Osteoblast (primary cell): Measurements from ENCODE around the gene BPHL. TPM values are rescaled to one million over a fixed set of nuclear protein-coding genes. Genes with fewer than 3 reads are reported as not detected.
A peak's percentile ranks its signal among the peaks of the same experiment; 100 is the strongest.
"Not testable (repeated sequence)": the region's sequence is repeated elsewhere in the genome, so short reads cannot be mapped to it uniquely, and the experiment has no call there.

ENCODE experiments used
- DNase-seq: peaks from one replicate; pipeline ENCODE4 v3.0.0; 2011; ENCODE audit warnings: low spot score, mixed read lengths; ENCODE audit not compliant: insufficient read length; ENCODE audit errors: missing footprints
- H2AFZ ChIP-seq: 2 replicates; pipeline ENCODE4 v1.6.0; 2011; ENCODE audit warnings: mild to moderate bottlenecking, low read length
- H3K27ac ChIP-seq: 2 replicates; pipeline ENCODE4 v1.5.1; 2011; ENCODE audit warnings: mild to moderate bottlenecking, low read depth, low read length, moderate library complexity
- H3K27me3 ChIP-seq: 2 replicates; pipeline ENCODE4 v1.6.0; 2012; ENCODE audit warnings: mild to moderate bottlenecking, control low read depth, inconsistent platforms, low read length, moderate library complexity; ENCODE audit not compliant: insufficient read depth
- H3K36me3 ChIP-seq: 2 replicates; pipeline ENCODE4 v1.5.1; 2011; ENCODE audit warnings: mild to moderate bottlenecking, low read length, control low read depth, moderate library complexity; ENCODE audit not compliant: insufficient read depth
- H3K4me1 ChIP-seq: 2 replicates; pipeline ENCODE4 v1.5.1; 2011; ENCODE audit warnings: mild to moderate bottlenecking, low read length, control low read depth, moderate library complexity; ENCODE audit not compliant: insufficient read depth
- H3K4me2 ChIP-seq: 2 replicates; pipeline ENCODE4 v1.6.0; 2011; ENCODE audit warnings: mild to moderate bottlenecking, low read length; ENCODE audit not compliant: insufficient read depth
- H3K4me3 ChIP-seq: fragments of 200-600 bp; sonication (generic); 3 replicates; pipeline ENCODE4 v1.5.1; 2012; ENCODE audit warnings: mild to moderate bottlenecking, low read length, inconsistent platforms; ENCODE audit not compliant: insufficient read depth
- H3K79me2 ChIP-seq: 2 replicates; pipeline ENCODE4 v1.6.0; 2012; ENCODE audit warnings: mild to moderate bottlenecking, low read length, control low read depth, inconsistent platforms; ENCODE audit not compliant: insufficient read depth
- H3K9me3 ChIP-seq: 2 replicates; pipeline ENCODE4 v1.5.1; 2011; ENCODE audit warnings: low read depth, low read length, control low read depth
- H4K20me1 ChIP-seq: 2 replicates; pipeline ENCODE4 v1.6.0; 2012; ENCODE audit warnings: mild to moderate bottlenecking, low read length, control low read depth; ENCODE audit not compliant: insufficient read depth
- total RNA-seq: library from RNA; depleted of rRNA; stranded (reverse); fragments of >200 nt; gene quantifications from 2 replicates; pipeline ENCODE4 v1.2.3, GENCODE V29; 2012
- TF ChIP-seq, protein P1 (sequence below): IDR thresholded peaks from 2 replicates; pipeline ENCODE4 v1.5.1; 2011; ENCODE audit warnings: mild to moderate bottlenecking, low read depth, low read length, moderate library complexity; ENCODE audit errors: extremely low read depth

Gene BPHL
- total RNA-seq, 1 donor, result 19.9 TPM

DNA sequence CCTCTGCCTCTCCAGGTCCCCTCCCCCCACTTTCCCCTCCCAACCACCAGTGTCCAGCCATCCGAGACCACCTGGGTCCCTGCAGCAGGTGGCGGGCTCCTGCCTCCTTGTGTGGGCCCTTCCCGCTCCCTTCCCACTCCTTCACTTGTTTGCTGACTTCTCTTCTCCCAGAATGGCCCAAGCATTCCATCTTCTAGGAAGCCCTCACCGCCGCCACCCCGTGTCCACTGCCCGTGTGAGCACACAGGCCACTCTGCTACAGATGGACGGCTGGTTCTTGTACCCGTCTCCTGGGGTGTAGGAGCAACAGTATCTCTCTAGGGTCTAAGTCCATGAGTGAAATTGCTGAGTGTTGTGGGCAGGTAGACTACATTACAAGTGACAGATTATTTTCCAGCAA is 15.0 kb downstream of the BPHL start:
- Histone ChIP-seq H3K36me3 (peaks cover 13% of the 10 kb centered on the region), H3K27me3 (no peaks in the 10 kb centered on the region), H3K4me3 (no peak overlapping the region), H3K4me1 (peaks cover 2% of the 10 kb centered on the region), H3K9me3 (no peaks in the 10 kb centered on the region), H3K4me2 (no peak overlapping the region), H3K79me2 (no peaks in the 10 kb centered on the region), H2AFZ (no peak overlapping the region), H4K20me1 (no peaks in the 10 kb centered on the region), H3K27ac (no peak overlapping the region)
- no peak for DNase-seq
- TF ChIP-seq, protein P1, sequence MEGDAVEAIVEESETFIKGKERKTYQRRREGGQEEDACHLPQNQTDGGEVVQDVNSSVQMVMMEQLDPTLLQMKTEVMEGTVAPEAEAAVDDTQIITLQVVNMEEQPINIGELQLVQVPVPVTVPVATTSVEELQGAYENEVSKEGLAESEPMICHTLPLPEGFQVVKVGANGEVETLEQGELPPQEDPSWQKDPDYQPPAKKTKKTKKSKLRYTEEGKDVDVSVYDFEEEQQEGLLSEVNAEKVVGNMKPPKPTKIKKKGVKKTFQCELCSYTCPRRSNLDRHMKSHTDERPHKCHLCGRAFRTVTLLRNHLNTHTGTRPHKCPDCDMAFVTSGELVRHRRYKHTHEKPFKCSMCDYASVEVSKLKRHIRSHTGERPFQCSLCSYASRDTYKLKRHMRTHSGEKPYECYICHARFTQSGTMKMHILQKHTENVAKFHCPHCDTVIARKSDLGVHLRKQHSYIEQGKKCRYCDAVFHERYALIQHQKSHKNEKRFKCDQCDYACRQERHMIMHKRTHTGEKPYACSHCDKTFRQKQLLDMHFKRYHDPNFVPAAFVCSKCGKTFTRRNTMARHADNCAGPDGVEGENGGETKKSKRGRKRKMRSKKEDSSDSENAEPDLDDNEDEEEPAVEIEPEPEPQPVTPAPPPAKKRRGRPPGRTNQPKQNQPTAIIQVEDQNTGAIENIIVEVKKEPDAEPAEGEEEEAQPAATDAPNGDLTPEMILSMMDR, result no peak

DNA sequence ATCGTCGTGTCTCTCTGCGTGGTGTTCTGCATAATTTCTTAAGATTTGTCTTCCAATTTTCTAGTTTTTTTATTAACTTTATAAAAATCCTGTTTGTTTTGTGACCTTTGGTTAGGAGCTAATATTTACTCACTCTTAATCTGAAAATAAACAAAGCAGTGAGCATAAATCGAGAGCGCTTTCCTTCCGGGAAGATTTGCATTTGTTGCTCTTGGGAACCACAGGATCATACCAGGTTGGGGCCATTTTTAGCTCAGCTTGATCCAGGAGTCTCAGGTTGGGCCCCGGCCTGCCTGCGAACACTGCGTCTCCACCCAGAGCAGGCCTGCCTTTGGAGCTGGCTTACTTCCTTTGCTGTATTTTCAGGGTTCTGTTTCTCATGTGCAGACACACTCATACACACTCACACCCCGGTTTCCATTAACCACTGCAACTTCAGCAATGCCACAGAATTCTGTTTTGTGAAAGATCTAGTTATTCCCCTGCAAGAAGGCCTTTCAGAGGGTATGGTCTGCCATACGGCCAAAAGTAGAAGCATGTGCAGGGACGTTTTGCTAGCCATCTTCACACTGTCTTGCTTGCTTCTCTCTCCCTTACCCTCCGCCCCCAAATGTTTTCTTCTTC is 17.3 kb downstream of the BPHL start:
- H3K4me2 ChIP-seq, result no peak overlapping the region

DNA sequence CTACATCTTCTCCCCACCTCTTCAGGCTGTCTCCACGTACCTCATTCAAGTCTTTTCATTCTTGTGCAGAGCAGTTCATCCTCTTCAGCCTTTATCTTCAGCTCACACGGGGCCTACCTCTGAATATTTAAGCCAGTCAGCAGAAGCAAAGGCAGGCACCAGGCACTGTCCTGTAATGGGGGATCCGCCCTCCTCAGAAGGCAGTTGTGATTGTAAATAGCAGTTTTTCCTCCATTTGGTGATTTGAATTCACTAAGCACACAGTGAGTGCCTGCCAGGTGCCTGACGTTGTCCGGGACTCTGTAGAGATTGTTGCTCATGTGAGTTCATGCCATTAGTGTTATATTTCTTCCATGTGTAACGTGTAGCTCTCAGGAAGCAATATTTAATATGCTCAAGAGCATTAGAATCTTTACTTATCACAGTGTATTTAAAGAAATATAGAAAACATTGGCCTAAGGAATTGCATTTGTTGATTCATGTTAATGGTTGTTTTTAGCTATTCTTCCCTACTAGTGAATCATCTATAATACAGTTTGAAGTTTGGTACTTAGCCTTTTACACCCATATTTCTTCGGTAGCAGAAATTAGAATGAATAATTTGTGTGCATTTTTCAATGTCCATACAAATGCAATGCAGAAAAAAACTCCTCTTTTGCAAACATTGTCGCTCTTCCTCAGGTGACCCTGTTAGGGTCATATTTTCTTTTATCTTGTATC is 17.9 kb downstream of the BPHL start:
- no peak overlapping the region for H2AFZ ChIP-seq
- TF ChIP-seq, protein P1, result no peak
- no peak overlapping the region for H3K4me3 ChIP-seq
- H3K9me3 ChIP-seq, result no peaks in the 10 kb centered on the region
- H3K4me1 ChIP-seq, result peaks cover 16% of the 10 kb centered on the region
- H3K27me3 ChIP-seq, result no peaks in the 10 kb centered on the region
- no peak for DNase-seq
- no peak overlapping the region for H3K4me2 ChIP-seq
- no peak overlapping the region for H3K27ac ChIP-seq
- peaks cover 16% of the 10 kb centered on the region for H3K36me3 ChIP-seq
- no peaks in the 10 kb centered on the region for H3K79me2 ChIP-seq
- H4K20me1 ChIP-seq, result no peaks in the 10 kb centered on the region

More for the DNA sequence above, 17.3 kb downstream of the BPHL start:
- H4K20me1 ChIP-seq, result no peaks in the 10 kb centered on the region
- TF ChIP-seq, protein P1, result no peak
- no peak for DNase-seq
- H3K79me2 ChIP-seq, result no peaks in the 10 kb centered on the region
- no peak overlapping the region for H2AFZ ChIP-seq
- peaks cover 12% of the 10 kb centered on the region for H3K36me3 ChIP-seq
- peaks cover 16% of the 10 kb centered on the region for H3K4me1 ChIP-seq
- no peaks in the 10 kb centered on the region for H3K9me3 ChIP-seq
- H3K27me3 ChIP-seq, result no peaks in the 10 kb centered on the region
- H3K4me3 ChIP-seq, result no peak overlapping the region
- H3K27ac ChIP-seq, result no peak overlapping the region

DNA sequence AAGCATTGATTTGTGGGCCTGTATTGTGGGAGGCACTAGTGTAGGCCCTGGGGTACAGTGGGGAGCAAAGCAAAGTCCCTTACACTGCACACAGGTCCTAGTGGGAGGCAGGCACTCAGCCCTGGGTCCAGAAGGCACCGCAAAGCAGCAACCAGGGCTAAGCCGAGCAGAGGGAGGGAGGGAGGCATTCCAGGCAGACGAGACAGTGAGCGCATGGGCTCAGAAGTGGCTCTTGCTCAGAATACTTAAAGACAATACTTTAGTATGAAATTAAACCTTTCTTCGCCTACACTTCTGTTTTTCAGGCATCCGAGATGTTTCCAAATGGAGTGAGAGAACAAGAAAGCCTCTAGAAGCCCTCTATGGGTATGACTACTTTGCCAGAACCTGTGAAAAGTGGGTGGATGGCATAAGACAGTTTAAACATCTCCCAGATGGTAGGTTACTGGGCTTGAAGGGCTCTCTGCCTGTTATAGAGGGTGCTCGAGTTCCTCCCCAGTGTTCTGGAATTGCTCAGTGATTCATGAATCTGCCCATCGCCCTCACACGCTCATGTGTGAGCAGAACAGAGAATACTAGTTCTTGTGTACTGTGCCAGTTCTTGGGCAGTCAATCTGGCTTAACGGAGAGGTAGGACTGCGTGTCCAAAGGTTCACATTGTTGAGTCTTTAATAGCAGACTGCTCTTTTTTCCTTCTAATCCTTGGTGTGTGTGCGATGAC is 18.7 kb downstream of the BPHL start:
- Histone ChIP-seq H3K79me2 (no peaks in the 10 kb centered on the region), H4K20me1 (no peaks in the 10 kb centered on the region), H3K27me3 (no peaks in the 10 kb centered on the region), H2AFZ (peak overlapping the region; percentile 8), H3K4me1 (peaks cover 16% of the 10 kb centered on the region), H3K36me3 (peaks cover 16% of the 10 kb centered on the region), H3K9me3 (no peaks in the 10 kb centered on the region), H3K4me2 (no peak overlapping the region), H3K4me3 (no peak overlapping the region), H3K27ac (peak overlapping the region; percentile 33)
- TF ChIP-seq, protein P1, result no peak
- DNase-seq, result no peak

DNA sequence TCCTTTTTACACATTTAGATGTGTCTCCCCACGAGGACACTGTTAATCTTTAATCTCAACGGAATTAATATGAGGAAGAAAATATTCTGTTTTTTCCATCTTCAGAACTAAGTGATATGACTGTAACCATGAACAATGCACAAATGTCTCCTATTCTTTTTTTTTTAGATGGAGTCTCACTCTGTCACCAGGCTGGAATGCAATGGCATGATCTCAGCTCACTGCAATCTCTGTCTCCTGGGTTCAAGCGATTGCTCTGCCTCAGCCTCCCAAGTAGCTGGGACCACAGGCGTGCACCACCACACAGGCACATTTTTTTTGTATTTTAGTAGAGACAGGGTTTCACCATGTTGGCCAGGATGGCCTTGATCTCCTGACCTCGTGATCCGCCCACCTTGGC is 19.4 kb downstream of the BPHL start:
- H3K9me3 ChIP-seq, result not testable (repeated sequence)

More for the DNA sequence above, 19.4 kb downstream of the BPHL start:
- not testable (repeated sequence) for DNase-seq, H3K27ac ChIP-seq, H2AFZ ChIP-seq, H4K20me1 ChIP-seq, H3K79me2 ChIP-seq, H3K4me3 ChIP-seq, H3K27me3 ChIP-seq, H3K4me2 ChIP-seq
- peaks cover 16% of the 10 kb centered on the region for H3K4me1 ChIP-seq
- H3K36me3 ChIP-seq, result peaks cover 20% of the 10 kb centered on the region
